SK-N-SH treated with all-trans-retinoic acid at 6 μM for 48 hours (cell line): ENCODE results near the gene FAM43A.

ENCODE experiments used
- ATAC-seq: fragments of 200-7000 bp; cut with Tn5 transposase; 3 replicates; pipeline ENCODE4 v1.9.1; 2020; ENCODE audit warnings: mild to moderate bottlenecking, moderate library complexity
- ARNTL ChIP-seq: fragments of 450-650 bp; formaldehyde crosslinking; IDR thresholded peaks from 2 replicates; pipeline ENCODE4 v1.5.0; 2020; ENCODE audit warnings: low read depth, mild to moderate bottlenecking, moderate library complexity, borderline replicate concordance
- BACH2 ChIP-seq: fragments of 250-450 bp; sonication (Bioruptor Pico); IDR thresholded peaks from 2 replicates; pipeline ENCODE4 v1.9.0; 2021; ENCODE audit warnings: mild to moderate bottlenecking, borderline replicate concordance
- CREB5 ChIP-seq: fragments of 250-450 bp; sonication (Bioruptor Pico); IDR thresholded peaks from 2 replicates; pipeline ENCODE4 v1.5.1; 2020; ENCODE audit warnings: low read depth, mild to moderate bottlenecking, moderate library complexity
- CSDC2 ChIP-seq: fragments of 250-450 bp; sonication (Bioruptor Pico); IDR thresholded peaks from 2 replicates; pipeline ENCODE4 v1.5.0; 2020; ENCODE audit warnings: mild to moderate bottlenecking, moderate library complexity
- ESRRG ChIP-seq: fragments of 250-450 bp; sonication (Bioruptor Pico); IDR thresholded peaks from 2 replicates; pipeline ENCODE4 v1.6.1; 2021; ENCODE audit warnings: mild to moderate bottlenecking
- GLIS3 ChIP-seq: fragments of 250-450 bp; sonication (Bioruptor Pico); IDR thresholded peaks from 2 replicates; pipeline ENCODE4 v1.5.0; 2020; ENCODE audit warnings: mild to moderate bottlenecking, moderate library complexity
- ISL1 ChIP-seq: fragments of 250-450 bp; sonication (Bioruptor Pico); IDR thresholded peaks from 2 replicates; pipeline ENCODE4 v2.1.2; 2022; ENCODE audit warnings: mild to moderate bottlenecking, moderate library complexity
- OSR1 ChIP-seq: fragments of 250-450 bp; sonication (Bioruptor Pico); IDR thresholded peaks from 2 replicates; pipeline ENCODE4 v1.8.0; 2022; ENCODE audit warnings: moderate library complexity, mild to moderate bottlenecking, inconsistent platforms
- PATZ1 ChIP-seq: fragments of 250-450 bp; sonication (Bioruptor Pico); IDR thresholded peaks from 2 replicates; pipeline ENCODE4 v1.8.0; 2020; ENCODE audit warnings: mild to moderate bottlenecking, moderate library complexity, borderline replicate concordance
- POU6F1 ChIP-seq: fragments of 250-450 bp; sonication (Bioruptor Pico); IDR thresholded peaks from 2 replicates; pipeline ENCODE4 v1.8.0; 2021; ENCODE audit warnings: low read depth, mild to moderate bottlenecking, moderate library complexity, borderline replicate concordance
- PPARA ChIP-seq: fragments of 250-450 bp; sonication (Bioruptor Pico); IDR thresholded peaks from 2 replicates; pipeline ENCODE4 v1.5.0; 2020; ENCODE audit warnings: mild to moderate bottlenecking, borderline replicate concordance
- RARB ChIP-seq: fragments of 250-450 bp; sonication (Bioruptor Pico); IDR thresholded peaks from 2 replicates; pipeline ENCODE4 v1.8.0; 2021; ENCODE audit warnings: mild to moderate bottlenecking, moderate library complexity
- SNAI2 ChIP-seq: fragments of 250-450 bp; sonication (Bioruptor Pico); IDR thresholded peaks from 2 replicates; pipeline ENCODE4 v1.5.0; 2020; ENCODE audit warnings: mild to moderate bottlenecking, moderate library complexity
- TCF4 ChIP-seq: fragments of 250-450 bp; sonication (Bioruptor Pico); IDR thresholded peaks from 2 replicates; pipeline ENCODE4 v1.8.0; 2021; ENCODE audit warnings: mild to moderate bottlenecking, moderate library complexity, borderline replicate concordance
- TOX ChIP-seq: fragments of 250-450 bp; sonication (Bioruptor Pico); IDR thresholded peaks from 2 replicates; pipeline ENCODE4 v1.8.0; 2021; ENCODE audit warnings: mild to moderate bottlenecking, moderate library complexity, borderline replicate concordance
- TSHZ2 ChIP-seq: fragments of 250-450 bp; sonication (Bioruptor Pico); IDR thresholded peaks from 2 replicates; pipeline ENCODE4 v1.5.0; 2020; ENCODE audit warnings: mild to moderate bottlenecking, moderate library complexity
- ZC3H10 ChIP-seq: fragments of 250-450 bp; sonication (Bioruptor Pico); IDR thresholded peaks from 2 replicates; pipeline ENCODE4 v1.5.1; 2021; ENCODE audit warnings: mild to moderate bottlenecking, moderate library complexity
- ZFP3 ChIP-seq: fragments of 250-450 bp; sonication (Bioruptor Pico); IDR thresholded peaks from 2 replicates; pipeline ENCODE4 v1.5.0; 2020; ENCODE audit warnings: mild to moderate bottlenecking, moderate library complexity
- ZFP30 ChIP-seq: fragments of 450-650 bp; formaldehyde crosslinking; IDR thresholded peaks from 2 replicates; pipeline ENCODE4 v1.5.0; 2022; ENCODE audit warnings: mild to moderate bottlenecking, moderate library complexity
- ZNF70 ChIP-seq: fragments of 450-650 bp; formaldehyde crosslinking; IDR thresholded peaks from 2 replicates; pipeline ENCODE4 v1.5.0; 2020; ENCODE audit warnings: mild to moderate bottlenecking, moderate library complexity
- ZNF8 ChIP-seq: fragments of 450-650 bp; formaldehyde crosslinking; IDR thresholded peaks from 2 replicates; pipeline ENCODE4 v1.5.0; 2020; ENCODE audit warnings: mild to moderate bottlenecking, moderate library complexity

The FAM43A gene

GRCh38 chr3:194688200-194688740, 2.6 kb downstream of the FAM43A start (continued):
- TF ChIP-seq ARNTL (CRISPR knock-in tag) (no peak), BACH2 (CRISPR knock-in tag) (no peak), ZNF70 (no peak), GLIS3 (no peak), ESRRG (no peak), TOX (CRISPR knock-in tag) (no peak)

- ATAC-seq = no peak
- TF ChIP-seq CREB5 (CRISPR knock-in tag) (no peak), TCF4 (no peak), OSR1 (CRISPR knock-in tag) (no peak), ZNF8 (CRISPR knock-in tag) (no peak), POU6F1 (no peak), TSHZ2 (CRISPR knock-in tag) (no peak), BACH2 (CRISPR knock-in tag) (no peak), PPARA (CRISPR knock-in tag) (no peak), TOX (CRISPR knock-in tag) (no peak), ARNTL (CRISPR knock-in tag) (no peak), ZC3H10 (CRISPR knock-in tag) (no peak), SNAI2 (CRISPR knock-in tag) (no peak), ZNF70 (no peak), ZFP30 (CRISPR knock-in tag) (no peak), ESRRG (no peak), PATZ1 (CRISPR knock-in tag) (no peak), CSDC2 (no peak)
Observed at GRCh38 chr3:194688946-194689345, 3.3 kb downstream of the FAM43A start.

GRCh38 chr3:194689493-194689944, 3.8 kb downstream of the FAM43A start:
- no peak for TF ChIP-seq TOX (CRISPR knock-in tag)
- TF ChIP-seq CSDC2 = no peak
- no peak for TF ChIP-seq CREB5 (CRISPR knock-in tag)
- no peak for TF ChIP-seq TCF4
- no peak for TF ChIP-seq ZNF70
- TF ChIP-seq ZFP3 (CRISPR knock-in tag) = no peak
- no peak for TF ChIP-seq POU6F1
- TF ChIP-seq PATZ1 (CRISPR knock-in tag) = no peak
- TF ChIP-seq PPARA (CRISPR knock-in tag) = no peak
- no peak for TF ChIP-seq ZNF8 (CRISPR knock-in tag)
- TF ChIP-seq OSR1 (CRISPR knock-in tag) = no peak
- TF ChIP-seq RARB = no peak
- TF ChIP-seq ESRRG = no peak
- TF ChIP-seq ZC3H10 (CRISPR knock-in tag) = no peak
- no peak for TF ChIP-seq ISL1 (CRISPR knock-in tag)
- TF ChIP-seq SNAI2 (CRISPR knock-in tag) = no peak
- no peak for TF ChIP-seq ARNTL (CRISPR knock-in tag)
- TF ChIP-seq BACH2 (CRISPR knock-in tag) = no peak
- no peak for ATAC-seq
